ENCODE measurements around the gene DDAH1.

DDAH1 gene

GRCh38 chr1:85484716-85485115 is 19.8 kb upstream of the DDAH1 start:
- TF ChIP-seq, protein P1, sequence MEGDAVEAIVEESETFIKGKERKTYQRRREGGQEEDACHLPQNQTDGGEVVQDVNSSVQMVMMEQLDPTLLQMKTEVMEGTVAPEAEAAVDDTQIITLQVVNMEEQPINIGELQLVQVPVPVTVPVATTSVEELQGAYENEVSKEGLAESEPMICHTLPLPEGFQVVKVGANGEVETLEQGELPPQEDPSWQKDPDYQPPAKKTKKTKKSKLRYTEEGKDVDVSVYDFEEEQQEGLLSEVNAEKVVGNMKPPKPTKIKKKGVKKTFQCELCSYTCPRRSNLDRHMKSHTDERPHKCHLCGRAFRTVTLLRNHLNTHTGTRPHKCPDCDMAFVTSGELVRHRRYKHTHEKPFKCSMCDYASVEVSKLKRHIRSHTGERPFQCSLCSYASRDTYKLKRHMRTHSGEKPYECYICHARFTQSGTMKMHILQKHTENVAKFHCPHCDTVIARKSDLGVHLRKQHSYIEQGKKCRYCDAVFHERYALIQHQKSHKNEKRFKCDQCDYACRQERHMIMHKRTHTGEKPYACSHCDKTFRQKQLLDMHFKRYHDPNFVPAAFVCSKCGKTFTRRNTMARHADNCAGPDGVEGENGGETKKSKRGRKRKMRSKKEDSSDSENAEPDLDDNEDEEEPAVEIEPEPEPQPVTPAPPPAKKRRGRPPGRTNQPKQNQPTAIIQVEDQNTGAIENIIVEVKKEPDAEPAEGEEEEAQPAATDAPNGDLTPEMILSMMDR (IDR thresholded peaks at IDR 0.05; ENCODE audit: control extremely low read depth, extremely low read depth, low read depth, missing control alignments): no peak
- CTCF ChIA-PET: interaction anchor here (1.0 to 1.6 kb wide), 2 partner anchors 9 to 10 kb away, joined by 3 to 5 read pairs; no protein-coding TSS in a partner anchor
- no peak for DNase-seq (ENCODE audit: extremely low spot score)
- POLR2A ChIA-PET: no interaction called here

- POLR2A ChIA-PET: no interaction called here
- CTCF ChIA-PET: interaction anchor here (1.0 to 1.6 kb wide), 2 partner anchors 9 to 10 kb away, joined by 3 to 5 read pairs; no protein-coding TSS in a partner anchor
- TF ChIP-seq, protein P1 (IDR thresholded peaks at IDR 0.05; ENCODE audit: control extremely low read depth, extremely low read depth, low read depth, missing control alignments): no peak
- no peak for DNase-seq (ENCODE audit: extremely low spot score)
These were observed 19.3 kb upstream of the DDAH1 start for GRCh38 chr1:85484264-85484663.

GRCh38 chr1:85481688-85482087 is 16.7 kb upstream of the DDAH1 start:
- TF ChIP-seq, protein P1 (IDR thresholded peaks at IDR 0.05; ENCODE audit: control extremely low read depth, extremely low read depth, low read depth, missing control alignments): no peak
- ChIA-PET POLR2A (no interaction called here), CTCF (interaction anchor here (0.5 kb wide), 1 partner anchor 14 kb away, joined by 3 read pairs; no protein-coding TSS in a partner anchor)
- DNase-seq (ENCODE audit: extremely low spot score): no peak

GRCh38 chr1:85480566-85480965 is 15.6 kb upstream of the DDAH1 start:
- ChIA-PET CTCF (interaction anchor here (0.7 to 2.4 kb wide), 2 partner anchors 13 to 19 kb away, joined by 3 to 5 read pairs; no protein-coding TSS in a partner anchor), POLR2A (no interaction called here)
- DNase-seq (ENCODE audit: extremely low spot score): no peak
- TF ChIP-seq, protein P1 (IDR thresholded peaks at IDR 0.05; ENCODE audit: control extremely low read depth, extremely low read depth, low read depth, missing control alignments): no peak

DNA sequence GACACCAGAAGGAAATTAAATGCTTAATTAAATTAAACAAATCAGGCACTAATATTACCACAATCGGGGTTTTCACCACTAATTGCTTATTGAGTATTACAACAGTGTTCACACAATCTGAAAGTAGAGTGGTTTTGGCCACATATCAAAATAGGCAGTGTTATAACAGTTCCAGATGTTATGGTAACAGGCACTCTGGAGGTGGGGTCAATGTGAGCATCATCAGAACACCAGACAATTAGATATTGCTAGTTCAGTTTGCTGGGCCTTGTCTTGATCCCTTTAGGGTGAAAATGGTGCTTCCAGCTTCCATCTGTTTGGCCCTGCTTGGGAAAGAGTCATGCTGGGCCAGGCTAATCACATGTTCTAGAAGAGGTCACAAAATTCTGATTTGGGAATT is 14.5 kb upstream of the DDAH1 start:
- DNase-seq (ENCODE audit: extremely low spot score): no peak
- CTCF ChIA-PET: interaction anchor here (2.4 kb wide), 1 partner anchor 12 kb away, joined by 5 read pairs; no protein-coding TSS in a partner anchor
- POLR2A ChIA-PET: no interaction called here
- TF ChIP-seq, protein P1 (IDR thresholded peaks at IDR 0.05; ENCODE audit: control extremely low read depth, extremely low read depth, low read depth, missing control alignments): no peak

DNA sequence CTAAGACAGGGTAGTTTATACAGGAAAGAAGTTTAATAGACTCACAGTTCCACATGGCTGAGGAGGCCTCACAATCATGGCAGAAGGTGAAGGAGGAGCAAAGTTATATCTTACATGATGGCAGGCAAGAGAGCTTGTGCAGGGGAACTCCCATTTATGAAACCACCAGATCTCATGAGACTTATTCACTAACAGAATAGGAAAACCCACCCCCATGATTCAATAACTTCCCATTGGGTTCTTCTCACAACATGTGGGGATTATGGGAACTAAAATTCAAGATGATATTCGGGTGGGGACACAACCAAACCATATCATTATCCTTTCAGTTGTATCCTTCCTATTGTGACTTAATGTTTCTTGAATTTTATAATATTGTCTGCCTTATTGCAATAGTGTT is 13.4 kb upstream of the DDAH1 start:
- no peak for DNase-seq (ENCODE audit: extremely low spot score)
- TF ChIP-seq, protein P1 (IDR thresholded peaks at IDR 0.05; ENCODE audit: control extremely low read depth, extremely low read depth, low read depth, missing control alignments): no peak
- CTCF ChIA-PET: interaction anchor here (2.4 kb wide), 1 partner anchor 11 kb away, joined by 5 read pairs; no protein-coding TSS in a partner anchor
- POLR2A ChIA-PET: no interaction called here

All from GM10248 (cell line).